Measurements from ENCODE around the gene DGKD. TPM values are rescaled to one million over a fixed set of nuclear protein-coding genes. Genes with fewer than 3 reads are reported as not detected.

DGKD gene
- total RNA-seq, 2 donors from 2014 or later: 148 to 170 TPM

GRCh38 chr2:233468047-233468740 lies 113.9 kb downstream of the DGKD start:
- Mint-ChIP-seq H3K27ac (peak overlapping the region; percentile 49), H3K4me1 (peaks cover 7% of the 10 kb centered on the region), H3K36me3 (ENCODE audit: low read depth) (peaks cover 19% of the 10 kb centered on the region), H3K4me3 (no peak overlapping the region), H3K27me3 (no peaks in the 10 kb centered on the region)
- DNase-seq (no peak), ATAC-seq (no peak)
- H3K9me3 ChIP-seq (ENCODE audit: control insufficient read depth, low read length, poor library complexity, severe bottlenecking): no peaks in the 10 kb centered on the region

GRCh38 chr2:233468741-233469110 lies 114.4 kb downstream of the DGKD start:
- Mint-ChIP-seq H3K27me3 (no peaks in the 10 kb centered on the region), H3K27ac (peak overlapping the region; percentile 49)
- ATAC-seq: no peak

GRCh38 chr2:233469261-233470010 lies 115.1 kb downstream of the DGKD start:
- Mint-ChIP-seq H3K27ac (no peak overlapping the region), H3K4me3 (no peak overlapping the region), H3K36me3 (ENCODE audit: low read depth) (peaks cover 14% of the 10 kb centered on the region), H3K27me3 (no peaks in the 10 kb centered on the region), H3K4me1 (peaks cover 7% of the 10 kb centered on the region)
- ATAC-seq (no peak), DNase-seq (no peak)
- no peaks in the 10 kb centered on the region for H3K9me3 ChIP-seq (ENCODE audit: control insufficient read depth, low read length, poor library complexity, severe bottlenecking)

More at GRCh38 chr2:233468741-233469110, 114.4 kb downstream of the DGKD start:
- no peak for DNase-seq
- H3K4me1 Mint-ChIP-seq: peaks cover 7% of the 10 kb centered on the region
- H3K9me3 ChIP-seq (ENCODE audit: control insufficient read depth, low read length, poor library complexity, severe bottlenecking): no peaks in the 10 kb centered on the region
- H3K4me3 Mint-ChIP-seq: no peak overlapping the region
- peaks cover 15% of the 10 kb centered on the region for H3K36me3 Mint-ChIP-seq (ENCODE audit: low read depth)

GRCh38 chr2:233470011-233470687 lies 115.9 kb downstream of the DGKD start:
- Mint-ChIP-seq H3K27me3 (no peaks in the 10 kb centered on the region), H3K36me3 (ENCODE audit: low read depth) (peaks cover 14% of the 10 kb centered on the region), H3K4me3 (no peak overlapping the region), H3K27ac (no peak overlapping the region), H3K4me1 (peaks cover 7% of the 10 kb centered on the region)
- no peaks in the 10 kb centered on the region for H3K9me3 ChIP-seq (ENCODE audit: control insufficient read depth, low read length, poor library complexity, severe bottlenecking)
- ATAC-seq (no peak), DNase-seq (no peak)

- no peak for ATAC-seq
- H3K4me3 Mint-ChIP-seq: no peak overlapping the region
- peaks cover 7% of the 10 kb centered on the region for H3K4me1 Mint-ChIP-seq
- no peaks in the 10 kb centered on the region for H3K9me3 ChIP-seq (ENCODE audit: control insufficient read depth, low read length, poor library complexity, severe bottlenecking)
- no peak for DNase-seq
- no peak overlapping the region for H3K27ac Mint-ChIP-seq
- H3K36me3 Mint-ChIP-seq (ENCODE audit: low read depth): peaks cover 14% of the 10 kb centered on the region
- no peaks in the 10 kb centered on the region for H3K27me3 Mint-ChIP-seq
Observed at GRCh38 chr2:233470839-233471238, 116.5 kb downstream of the DGKD start.

GRCh38 chr2:233471291-233472035 lies 117.2 kb downstream of the DGKD start:
- peaks cover 13% of the 10 kb centered on the region for H3K36me3 Mint-ChIP-seq (ENCODE audit: low read depth)
- no peak for ATAC-seq
- DNase-seq: no peak

GRCh38 chr2:233473386-233473791 lies 119.1 kb downstream of the DGKD start:
- DNase-seq: no peak
- Mint-ChIP-seq H3K27ac (no peak overlapping the region), H3K4me3 (no peak overlapping the region), H3K4me1 (peaks cover 3% of the 10 kb centered on the region), H3K27me3 (no peaks in the 10 kb centered on the region), H3K36me3 (ENCODE audit: low read depth) (peaks cover 7% of the 10 kb centered on the region)
- ATAC-seq: no peak
- H3K9me3 ChIP-seq (ENCODE audit: control insufficient read depth, low read length, poor library complexity, severe bottlenecking): no peaks in the 10 kb centered on the region

More at GRCh38 chr2:233471291-233472035, 117.2 kb downstream of the DGKD start:
- Mint-ChIP-seq H3K4me3 (no peak overlapping the region), H3K27me3 (no peaks in the 10 kb centered on the region), H3K27ac (no peak overlapping the region), H3K4me1 (peaks cover 5% of the 10 kb centered on the region)
- H3K9me3 ChIP-seq (ENCODE audit: control insufficient read depth, low read length, poor library complexity, severe bottlenecking): no peaks in the 10 kb centered on the region

GRCh38 chr2:233473878-233474277 lies 119.6 kb downstream of the DGKD start:
- Mint-ChIP-seq H3K27ac (no peak overlapping the region), H3K4me3 (no peak overlapping the region), H3K4me1 (peaks cover 3% of the 10 kb centered on the region), H3K36me3 (ENCODE audit: low read depth) (peaks cover 4% of the 10 kb centered on the region), H3K27me3 (no peaks in the 10 kb centered on the region)
- no peaks in the 10 kb centered on the region for H3K9me3 ChIP-seq (ENCODE audit: control insufficient read depth, low read length, poor library complexity, severe bottlenecking)
- ATAC-seq: no peak
- no peak for DNase-seq

GRCh38 chr2:233474308-233475160 lies 120.2 kb downstream of the DGKD start:
- no peak for DNase-seq

GRCh38 chr2:233476063-233476410 lies 121.7 kb downstream of the DGKD start:
- H3K27ac Mint-ChIP-seq: no peak overlapping the region

More at GRCh38 chr2:233474308-233475160, 120.2 kb downstream of the DGKD start:
- H3K27ac Mint-ChIP-seq: no peak overlapping the region
- H3K27me3 Mint-ChIP-seq: no peaks in the 10 kb centered on the region
- ATAC-seq: no peak
- H3K9me3 ChIP-seq (ENCODE audit: control insufficient read depth, low read length, poor library complexity, severe bottlenecking): no peaks in the 10 kb centered on the region
- H3K4me3 Mint-ChIP-seq: no peak overlapping the region
- peaks cover 3% of the 10 kb centered on the region for H3K36me3 Mint-ChIP-seq (ENCODE audit: low read depth)
- no peaks in the 10 kb centered on the region for H3K4me1 Mint-ChIP-seq

GRCh38 chr2:233476651-233477547 lies 122.6 kb downstream of the DGKD start:
- no peak for ATAC-seq
- H3K9me3 ChIP-seq (ENCODE audit: control insufficient read depth, low read length, poor library complexity, severe bottlenecking): no peaks in the 10 kb centered on the region
- Mint-ChIP-seq H3K4me3 (no peak overlapping the region), H3K4me1 (peaks cover 2% of the 10 kb centered on the region), H3K27me3 (no peaks in the 10 kb centered on the region), H3K36me3 (ENCODE audit: low read depth) (peaks cover 3% of the 10 kb centered on the region), H3K27ac (no peak overlapping the region)
- DNase-seq: no peak

More at GRCh38 chr2:233476063-233476410, 121.7 kb downstream of the DGKD start:
- Mint-ChIP-seq H3K27me3 (no peaks in the 10 kb centered on the region), H3K4me1 (peaks cover 2% of the 10 kb centered on the region), H3K4me3 (no peak overlapping the region), H3K36me3 (ENCODE audit: low read depth) (peaks cover 3% of the 10 kb centered on the region)
- no peaks in the 10 kb centered on the region for H3K9me3 ChIP-seq (ENCODE audit: control insufficient read depth, low read length, poor library complexity, severe bottlenecking)
- ATAC-seq (no peak), DNase-seq (no peak)

All from T-helper 17 cell (primary cell).